ENCODE measurements around the gene KRTAP4-6. TPM values are rescaled to one million over a fixed set of nuclear protein-coding genes. Genes with fewer than 3 reads are reported as not detected.
A peak's percentile ranks its signal among the peaks of the same experiment; 100 is the strongest.
"Not testable (repeated sequence)": the region's sequence is repeated elsewhere in the genome, so short reads cannot be mapped to it uniquely, and the experiment has no call there.

The KRTAP4-6 gene
- total and polyA plus RNA-seq, 2 experiments from 2014 or later: not detected

- Histone ChIP-seq H3K9me2 (ENCODE audit: insufficient read depth) (no peaks in the 10 kb centered on the region), H3K79me2 (ENCODE audit: insufficient read depth) (no peaks in the 10 kb centered on the region), H4K20me1 (ENCODE audit: insufficient read depth) (no peaks in the 10 kb centered on the region), H3K27ac (no peak overlapping the region), H3K36me3 (ENCODE audit: low read depth) (no peaks in the 10 kb centered on the region), H3K9ac (no peak overlapping the region), H3K4me2 (ENCODE audit: unreplicated experiment) (no peak overlapping the region), H3K4me1 (ENCODE audit: insufficient read depth) (no peaks in the 10 kb centered on the region), H3K4me3 (no peak overlapping the region), H3K9me3 (ENCODE audit: low read depth) (no peaks in the 10 kb centered on the region), H2AFZ (no peak overlapping the region), H3K27me3 (replicated peaks; ENCODE audit: insufficient read depth) (no peaks in the 10 kb centered on the region), H3F3A (ENCODE audit: insufficient read depth) (no peaks in the 10 kb centered on the region)
- 80% methylated on average over 7 of the region's 7 CpGs for WGBS, 2 experiments (ENCODE audit: low coverage in 1 of 2, low lambda C conversion rate in 2 of 2, missing lambda C conversion rate in 2 of 2)
- in situ Hi-C loops (cut with MboI): no loop called here
- no peak for TF ChIP-seq EZH2 (IDR thresholded peaks at IDR 0.05; ENCODE audit: insufficient read depth, poor library complexity, severe bottlenecking)
- TF ChIP-seq EZH2phosphoT487 (IDR thresholded peaks at IDR 0.05; ENCODE audit: insufficient read depth, low read depth): no peak
- peak; percentile 9 for DNase-seq
Observed at GRCh38 chr17:41163828-41164227, 23.5 kb upstream of the KRTAP4-6 start.

GRCh38 chr17:41160648-41161047, 20.3 kb upstream of the KRTAP4-6 start, which contains the start of gene KRTAP4-4:
KRTAP4-4 (minus strand) TSS chr17:41160748; CDS start chr17:41160691, 57 bp downstream.
- no peak for TF ChIP-seq EZH2phosphoT487 (IDR thresholded peaks at IDR 0.05; ENCODE audit: insufficient read depth, low read depth)
- TF ChIP-seq EZH2 (IDR thresholded peaks at IDR 0.05; ENCODE audit: insufficient read depth, poor library complexity, severe bottlenecking): no peak
- no peak within 1 kb of the TSS for H2AFZ ChIP-seq
- H3K79me2 ChIP-seq (ENCODE audit: insufficient read depth): no peaks in the 10 kb centered on the region
- H3K4me1 ChIP-seq (ENCODE audit: insufficient read depth): no peaks in the 10 kb centered on the region
- H3F3A ChIP-seq (ENCODE audit: insufficient read depth): no peaks in the 10 kb centered on the region
- no peaks in the 10 kb centered on the region for H3K9me2 ChIP-seq (ENCODE audit: insufficient read depth)
- H3K27ac ChIP-seq: no peak within 1 kb of the TSS
- H3K9ac ChIP-seq: no peak within 1 kb of the TSS
- in situ Hi-C loops (cut with MboI): no loop called here
- H3K27me3 ChIP-seq (replicated peaks; ENCODE audit: insufficient read depth): no peaks in the 10 kb centered on the region
- no peak for DNase-seq
- no peaks in the 10 kb centered on the region for H4K20me1 ChIP-seq (ENCODE audit: insufficient read depth)
- H3K36me3 ChIP-seq (ENCODE audit: low read depth): no peaks in the 10 kb centered on the region
- 95 to 100% methylated on average over 1 of the region's 1 CpG for WGBS, 2 experiments (ENCODE audit: low coverage in 1 of 2, low lambda C conversion rate in 2 of 2, missing lambda C conversion rate in 2 of 2)
- no peak within 1 kb of the TSS for H3K4me2 ChIP-seq (ENCODE audit: unreplicated experiment)
- no peak within 1 kb of the TSS for H3K4me3 ChIP-seq
- no peaks in the 10 kb centered on the region for H3K9me3 ChIP-seq (ENCODE audit: low read depth)

GRCh38 chr17:41160190-41160589, 19.8 kb upstream of the KRTAP4-6 start:
- 72 to 93% methylated on average over 2 to 3 of the region's 3 CpGs for WGBS, 2 experiments (ENCODE audit: low coverage in 1 of 2, low lambda C conversion rate in 2 of 2, missing lambda C conversion rate in 2 of 2)
- in situ Hi-C loops (cut with MboI); H2AFZ ChIP-seq; H3K9me2 ChIP-seq (ENCODE audit: insufficient read depth); H3K79me2 ChIP-seq (ENCODE audit: insufficient read depth); H3K4me2 ChIP-seq (ENCODE audit: unreplicated experiment); H3K27me3 ChIP-seq (replicated peaks; ENCODE audit: insufficient read depth); DNase-seq; H4K20me1 ChIP-seq (ENCODE audit: insufficient read depth); H3F3A ChIP-seq (ENCODE audit: insufficient read depth); H3K36me3 ChIP-seq (ENCODE audit: low read depth); H3K9me3 ChIP-seq (ENCODE audit: low read depth); H3K4me3 ChIP-seq; H3K27ac ChIP-seq; H3K4me1 ChIP-seq (ENCODE audit: insufficient read depth); H3K9ac ChIP-seq: not testable (repeated sequence)

- Histone ChIP-seq H3K9ac (no peak overlapping the region), H3K27ac (no peak overlapping the region), H3F3A (ENCODE audit: insufficient read depth) (no peaks in the 10 kb centered on the region), H3K4me2 (ENCODE audit: unreplicated experiment) (no peak overlapping the region), H3K4me3 (no peak overlapping the region), H3K4me1 (ENCODE audit: insufficient read depth) (no peaks in the 10 kb centered on the region), H3K9me3 (ENCODE audit: low read depth) (no peaks in the 10 kb centered on the region), H3K36me3 (ENCODE audit: low read depth) (no peaks in the 10 kb centered on the region), H3K79me2 (ENCODE audit: insufficient read depth) (no peaks in the 10 kb centered on the region), H3K27me3 (replicated peaks; ENCODE audit: insufficient read depth) (no peaks in the 10 kb centered on the region), H2AFZ (no peak overlapping the region), H3K9me2 (ENCODE audit: insufficient read depth) (no peaks in the 10 kb centered on the region), H4K20me1 (ENCODE audit: insufficient read depth) (no peaks in the 10 kb centered on the region)
- TF ChIP-seq EZH2 (IDR thresholded peaks at IDR 0.05; ENCODE audit: insufficient read depth, poor library complexity, severe bottlenecking): no peak
- no peak for TF ChIP-seq EZH2phosphoT487 (IDR thresholded peaks at IDR 0.05; ENCODE audit: insufficient read depth, low read depth)
- no peak for DNase-seq
- in situ Hi-C loops (cut with MboI): no loop called here
- WGBS, 2 experiments (ENCODE audit: low coverage in 1 of 2, low lambda C conversion rate in 2 of 2, missing lambda C conversion rate in 2 of 2): 64 to 65% methylated on average over 2 of the region's 2 CpGs
Observed at GRCh38 chr17:41153856-41154255, 13.5 kb upstream of the KRTAP4-6 start.

- WGBS, 2 experiments (ENCODE audit: low coverage in 1 of 2, low lambda C conversion rate in 2 of 2, missing lambda C conversion rate in 2 of 2): 73 to 76% methylated on average over 2 of the region's 2 CpGs
- Histone ChIP-seq H3K27ac (no peak overlapping the region), H3K4me2 (ENCODE audit: unreplicated experiment) (no peak overlapping the region), H3K36me3 (ENCODE audit: low read depth) (no peaks in the 10 kb centered on the region), H3K9me3 (ENCODE audit: low read depth) (no peaks in the 10 kb centered on the region), H2AFZ (no peak overlapping the region), H3K4me1 (ENCODE audit: insufficient read depth) (no peaks in the 10 kb centered on the region), H3K4me3 (no peak overlapping the region), H3K9me2 (ENCODE audit: insufficient read depth) (no peaks in the 10 kb centered on the region), H3K79me2 (ENCODE audit: insufficient read depth) (no peaks in the 10 kb centered on the region), H3K9ac (no peak overlapping the region), H4K20me1 (ENCODE audit: insufficient read depth) (no peaks in the 10 kb centered on the region), H3K27me3 (replicated peaks; ENCODE audit: insufficient read depth) (no peaks in the 10 kb centered on the region), H3F3A (ENCODE audit: insufficient read depth) (no peaks in the 10 kb centered on the region)
- DNase-seq: no peak
- in situ Hi-C loops (cut with MboI): no loop called here
- TF ChIP-seq EZH2 (IDR thresholded peaks at IDR 0.05; ENCODE audit: insufficient read depth, poor library complexity, severe bottlenecking) (no peak), EZH2phosphoT487 (IDR thresholded peaks at IDR 0.05; ENCODE audit: insufficient read depth, low read depth) (no peak)
Observed at GRCh38 chr17:41151525-41151924, 11.2 kb upstream of the KRTAP4-6 start.
